Activated CD8-positive, alpha-beta T cell treated with anti-CD3 and anti-CD28 coated beads for 36 hours (primary cell): ENCODE data around the gene PGF. TPM values are rescaled to one million over a fixed set of nuclear protein-coding genes. Genes with fewer than 3 reads are reported as not detected.

Experiments
- ATAC-seq: fragments of 200-7000 bp; cut with Tn5 transposase; one replicate; pipeline ENCODE4 v1.10.0; 2021; ENCODE audit warnings: mild to moderate bottlenecking, moderate library complexity
- CTCF ChIA-PET: fragments of 350-600 bp; sonication (Branson Sonifier 250); formaldehyde crosslinking; loops from one replicate; lab custom pipeline; 2021; ENCODE audit warnings: antibody characterized with exemption; lab: Charles Lee
- POLR2A ChIA-PET: fragments of 350-600 bp; sonication (Branson Sonifier 250); formaldehyde crosslinking; loops from one replicate; lab custom pipeline; 2021; ENCODE audit warnings: antibody characterized with exemption; lab: Charles Lee
- DNase-seq: peaks from one replicate; pipeline ENCODE4 v3.0.0-alpha.2; 2020
- H3K27ac Mint-ChIP-seq: one replicate; pipeline ENCODE4 v1.8.0; 2021; ENCODE audit warnings: mild to moderate bottlenecking, mixed read lengths
- H3K27me3 Mint-ChIP-seq: one replicate; pipeline ENCODE4 v1.8.0; 2021; ENCODE audit warnings: mixed read lengths
- H3K36me3 Mint-ChIP-seq: one replicate; pipeline ENCODE4 v1.8.0; 2021; ENCODE audit warnings: low read depth, mixed read lengths
- H3K4me1 Mint-ChIP-seq: one replicate; pipeline ENCODE4 v1.8.0; 2021; ENCODE audit warnings: low read depth, mixed read lengths
- H3K4me3 Mint-ChIP-seq: one replicate; pipeline ENCODE4 v1.8.0; 2021; ENCODE audit warnings: mild to moderate bottlenecking, moderate library complexity, mixed read lengths
- H3K9me3 Mint-ChIP-seq: one replicate; pipeline ENCODE4 v1.8.0; 2021; ENCODE audit warnings: mixed read lengths
- CTCF ChIP-seq: fragments of 200-600 bp; IDR thresholded peaks from one replicate; pipeline ENCODE4 v1.8.0; 2022; ENCODE audit warnings: antibody characterized with exemption, mild to moderate bottlenecking
- intact Hi-C: fragments of 100-400 bp; cut with micrococcal nuclease; formaldehyde crosslinking; loops from one replicate; pipeline ENCODE4 v1.10.0; 2022
- total RNA-seq, 2 experiments: library from RNA; stranded (reverse); gene quantifications; one replicate each; pipeline ENCODE4 v1.2.3, GENCODE V29; 2021

Gene PGF
- total RNA-seq, 2 experiments from 2014 or later = 0.27 to 0.45 TPM

- Mint-ChIP-seq H3K4me3 (peak overlapping the region; percentile 46), H3K9me3 (no peaks in the 10 kb centered on the region), H3K4me1 (no peaks in the 10 kb centered on the region), H3K27me3 (peaks cover 10% of the 10 kb centered on the region), H3K36me3 (no peaks in the 10 kb centered on the region), H3K27ac (no peak overlapping the region)
- ATAC-seq = no peak
- TF ChIP-seq CTCF = no peak
- POLR2A ChIA-PET = no interaction called here
- CTCF ChIA-PET = interaction anchor here (0.7 to 1.8 kb wide), 5 partner anchors 8 to 134 kb away, joined by 3 to 6 read pairs (median 4); no protein-coding TSS in a partner anchor
- DNase-seq = no peak
- intact Hi-C loops = no loop called here
Measured at GRCh38 chr14:74954947-74955228, 509 bp downstream of the PGF start.

GRCh38 chr14:74954232-74954946 is 1.0 kb downstream of the PGF start:
- Mint-ChIP-seq H3K27ac (no peak overlapping the region), H3K27me3 (peaks cover 10% of the 10 kb centered on the region), H3K4me3 (no peak overlapping the region), H3K36me3 (no peaks in the 10 kb centered on the region), H3K9me3 (no peaks in the 10 kb centered on the region), H3K4me1 (no peaks in the 10 kb centered on the region)
- CTCF ChIA-PET = interaction anchor here (1.0 to 1.8 kb wide), 5 partner anchors 7 to 134 kb away, joined by 3 to 6 read pairs (median 4); no protein-coding TSS in a partner anchor
- DNase-seq = no peak
- intact Hi-C loops = no loop called here
- no peak for ATAC-seq
- no peak for TF ChIP-seq CTCF
- POLR2A ChIA-PET = interaction anchor here (0.9 kb wide), 1 partner anchor 35 kb away, joined by 3 read pairs; no protein-coding TSS in a partner anchor

GRCh38 chr14:74953686-74954085 is 1.7 kb downstream of the PGF start:
- no peak overlapping the region for H3K4me3 Mint-ChIP-seq
- no peaks in the 10 kb centered on the region for H3K9me3 Mint-ChIP-seq
- H3K36me3 Mint-ChIP-seq = no peaks in the 10 kb centered on the region
- ATAC-seq (no peak), DNase-seq (no peak)
- CTCF ChIA-PET = interaction anchor here (1.0 to 1.8 kb wide), 5 partner anchors 8 to 135 kb away, joined by 3 to 6 read pairs (median 4); no protein-coding TSS in a partner anchor
- no peaks in the 10 kb centered on the region for H3K4me1 Mint-ChIP-seq
- POLR2A ChIA-PET = interaction anchor here (0.9 to 1.6 kb wide), 2 partner anchors 11 to 36 kb away, joined by 3 to 4 read pairs; no protein-coding TSS in a partner anchor
- intact Hi-C loops = no loop called here
- TF ChIP-seq CTCF = no peak
- no peak overlapping the region for H3K27ac Mint-ChIP-seq
- H3K27me3 Mint-ChIP-seq = peaks cover 10% of the 10 kb centered on the region

- H3K36me3 Mint-ChIP-seq = no peaks in the 10 kb centered on the region
- no peaks in the 10 kb centered on the region for H3K4me1 Mint-ChIP-seq
- no peak overlapping the region for H3K4me3 Mint-ChIP-seq
- ChIA-PET CTCF (interaction anchor here (1.1 to 1.8 kb wide), 4 partner anchors 11 to 136 kb away, joined by 3 to 5 read pairs (median 4); no protein-coding TSS in a partner anchor), POLR2A (interaction anchor here (0.9 to 1.6 kb wide), 2 partner anchors 10 to 11 kb away, joined by 3 to 4 read pairs; no protein-coding TSS in a partner anchor)
- no peak overlapping the region for H3K27ac Mint-ChIP-seq
- ATAC-seq = no peak
- intact Hi-C loops = no loop called here
- H3K27me3 Mint-ChIP-seq = peaks cover 10% of the 10 kb centered on the region
- TF ChIP-seq CTCF = no peak
- H3K9me3 Mint-ChIP-seq = no peaks in the 10 kb centered on the region
- no peak for DNase-seq
Measured at GRCh38 chr14:74952697-74953484, 2.5 kb downstream of the PGF start.
